ELR (cell line): Measurements from ENCODE around the gene TMEM259.

Experiments
- DNase-seq: peaks from one replicate; pipeline ENCODE4 v3.0.0-alpha.2; 2015; ENCODE audit warnings: low read depth

TMEM259 gene

DNA sequence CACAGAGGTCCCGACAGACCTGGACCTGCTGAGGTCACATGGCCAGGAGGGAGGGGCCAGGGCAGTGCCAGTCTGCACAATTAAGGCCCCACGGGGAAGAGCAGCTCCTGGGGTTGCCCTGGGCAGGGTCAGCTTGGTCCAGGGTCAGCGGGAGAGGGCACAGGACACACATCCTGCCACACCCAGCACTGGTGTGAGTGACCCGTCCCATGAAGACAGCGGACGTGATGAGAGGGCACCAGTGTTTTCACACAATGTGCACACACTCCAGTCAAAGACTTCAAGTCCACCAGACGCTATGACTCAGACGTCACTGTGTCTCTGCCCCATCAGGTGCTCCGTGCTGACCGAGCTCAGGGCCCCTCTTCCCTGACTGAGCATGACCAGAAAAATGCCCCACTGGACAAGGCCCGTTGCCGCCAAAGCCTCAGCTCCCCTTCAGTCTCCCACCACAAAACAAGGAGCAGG, 4.2 kb downstream of the TMEM259 start:
- peak; percentile 84 for DNase-seq

DNA sequence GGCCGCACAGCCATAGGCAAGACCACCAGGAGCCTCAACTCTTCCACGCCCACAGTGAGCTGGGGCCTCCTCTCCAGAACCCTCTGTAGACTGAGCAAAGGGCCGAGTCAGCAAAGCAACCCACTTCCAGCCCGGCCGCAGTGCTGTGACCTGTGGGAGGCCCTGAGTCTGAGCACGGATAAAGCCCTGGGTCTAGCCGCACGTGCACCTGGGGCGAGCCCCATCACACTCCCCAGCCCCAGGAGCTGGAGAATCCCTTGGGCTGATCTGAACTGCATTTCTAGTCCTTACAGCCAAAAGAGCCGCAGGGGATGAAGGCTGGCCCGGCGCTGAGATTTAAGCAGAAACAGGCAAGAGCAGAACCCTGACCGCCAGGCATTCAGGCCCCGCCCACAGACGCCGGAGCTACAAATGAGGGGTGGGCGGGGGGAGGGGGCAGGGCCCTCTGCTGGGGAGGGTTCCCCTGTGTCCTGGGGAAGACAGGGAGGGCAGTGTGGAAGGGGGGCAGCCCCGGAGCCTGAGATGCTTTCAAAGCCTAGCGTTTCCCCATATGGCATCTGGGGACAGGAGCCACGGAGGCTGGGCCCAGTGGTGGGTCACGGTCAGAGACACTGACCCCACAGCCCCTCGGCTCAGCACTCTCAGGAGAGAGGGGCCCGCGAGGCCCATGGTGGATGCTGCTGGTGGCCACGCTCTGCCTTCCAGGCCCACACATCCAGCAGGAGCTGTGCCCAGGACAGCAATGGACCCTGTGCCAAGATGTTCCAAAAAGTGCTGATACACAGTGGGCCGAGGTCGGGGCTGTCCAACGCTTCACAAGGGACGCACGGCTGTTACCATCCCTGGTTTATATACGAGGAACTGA, 4.9 kb downstream of the TMEM259 start:
- DNase-seq: no peak

DNA sequence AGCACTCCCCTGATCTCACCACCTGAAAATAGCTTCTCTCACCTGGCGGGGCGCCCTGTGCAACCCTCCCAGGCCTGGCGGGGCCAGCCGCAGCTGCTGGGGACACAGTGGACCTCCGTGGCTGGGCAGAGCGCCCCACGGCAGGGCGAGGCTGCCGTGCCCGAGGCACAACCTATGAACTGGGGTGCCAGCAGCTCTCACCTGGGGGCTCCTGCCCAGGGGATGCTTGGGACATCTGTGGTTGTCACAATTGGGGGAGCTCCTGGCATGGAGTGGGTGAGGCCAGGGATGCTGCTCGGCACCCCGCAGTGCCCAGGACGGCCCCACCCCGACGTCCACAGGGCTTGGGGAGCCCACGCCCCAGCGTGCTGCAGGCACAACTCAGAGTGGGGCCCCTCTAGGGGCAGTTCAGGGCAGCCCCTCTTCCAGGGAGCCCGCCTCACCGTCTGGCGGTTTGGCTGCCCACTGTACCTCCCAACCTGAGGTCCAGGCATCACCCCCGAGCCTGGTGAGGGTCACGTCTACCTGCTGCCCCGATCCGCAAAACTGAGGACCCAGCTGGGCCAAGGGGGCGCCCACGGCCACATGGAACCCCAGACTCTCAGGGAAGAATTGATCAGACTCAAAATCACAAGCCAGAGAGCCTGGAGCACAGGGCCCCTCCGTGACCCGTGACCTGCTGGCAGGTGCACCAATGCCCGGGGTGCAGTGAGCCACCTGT, 5.7 kb downstream of the TMEM259 start:
- no peak for DNase-seq

DNA sequence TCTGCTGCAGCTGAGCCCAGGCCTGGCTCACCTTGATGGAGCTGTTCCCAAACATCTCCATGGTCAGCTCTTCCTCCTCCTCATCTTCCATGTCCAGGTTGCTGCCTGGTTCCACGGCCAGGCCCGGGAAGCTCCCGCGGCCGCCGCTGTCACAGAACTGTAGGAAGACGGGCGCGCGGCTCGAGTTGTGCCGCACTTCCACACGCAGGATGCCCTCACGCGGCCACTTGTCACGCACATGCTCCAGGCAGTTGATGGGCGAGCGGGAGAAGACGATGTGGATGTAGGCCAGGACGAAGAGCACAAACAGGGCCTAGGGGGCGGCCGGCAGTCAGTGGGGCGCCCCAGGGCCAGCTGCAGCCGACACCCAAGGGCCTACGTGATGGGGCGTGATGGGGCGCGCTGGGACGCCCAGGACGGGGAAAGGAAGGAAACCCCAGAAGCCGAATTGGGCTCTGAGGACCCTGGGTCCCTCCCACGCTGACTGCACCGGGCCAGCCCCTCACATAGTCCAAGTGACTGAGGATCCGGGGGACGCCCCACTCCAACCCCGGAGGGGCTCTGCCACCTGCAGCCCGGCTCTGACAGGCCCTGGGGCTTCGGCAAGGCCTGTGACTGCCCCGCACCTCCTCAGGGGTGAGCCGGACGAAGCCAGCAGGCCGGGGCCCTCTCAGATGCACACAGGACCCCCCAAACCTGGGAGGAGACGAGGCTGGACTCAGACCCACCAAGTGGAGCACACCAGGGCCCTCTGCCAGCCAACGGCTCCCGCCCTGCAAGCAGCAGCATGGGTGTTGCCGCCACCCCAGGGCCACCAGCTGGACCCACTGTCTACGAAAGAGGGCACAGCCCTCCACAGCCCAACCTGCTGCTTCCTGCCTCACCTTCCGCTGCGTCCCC, 6.5 kb downstream of the TMEM259 start:
- no peak for DNase-seq

DNA sequence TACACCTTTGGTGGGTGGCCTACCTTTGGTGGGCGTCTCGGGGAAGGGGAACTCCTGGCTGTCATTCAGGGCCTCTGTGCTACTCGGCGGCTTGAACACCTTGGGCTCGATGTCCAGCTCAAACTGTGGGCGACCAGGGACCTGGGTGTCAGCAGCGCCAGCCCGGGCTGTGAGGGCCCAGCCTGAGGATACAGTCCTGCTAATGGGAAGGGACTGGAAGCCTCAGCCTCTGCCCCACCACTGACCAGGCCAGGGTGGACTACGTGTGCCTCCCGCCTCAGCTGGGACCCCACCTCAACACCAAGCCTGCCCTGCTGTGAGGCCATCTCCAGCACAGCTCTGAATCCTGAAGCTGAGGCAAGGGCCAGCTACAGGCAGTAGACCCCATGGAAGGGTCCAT, 7.7 kb downstream of the TMEM259 start:
- DNase-seq: no peak

DNA sequence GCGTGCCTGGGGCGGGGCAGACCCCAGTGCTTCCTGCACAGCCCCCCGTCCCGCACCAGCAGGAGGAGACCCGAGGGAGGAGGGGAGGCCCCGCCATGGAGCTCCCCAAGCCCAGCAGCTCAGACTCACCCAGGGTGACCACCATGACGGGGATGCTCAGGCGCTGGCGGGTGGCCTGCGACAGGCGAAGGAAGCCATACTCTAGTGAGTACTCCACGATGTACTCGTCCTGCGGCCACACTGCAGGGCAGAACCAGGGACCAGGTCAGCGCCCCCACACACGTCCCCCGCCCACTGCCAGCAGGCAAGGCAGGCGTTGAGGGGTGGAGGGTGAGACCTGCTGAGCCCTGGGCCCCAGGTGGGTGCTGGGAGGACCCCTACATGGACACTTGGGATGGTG, 8.6 kb downstream of the TMEM259 start:
- DNase-seq: no peak

DNA sequence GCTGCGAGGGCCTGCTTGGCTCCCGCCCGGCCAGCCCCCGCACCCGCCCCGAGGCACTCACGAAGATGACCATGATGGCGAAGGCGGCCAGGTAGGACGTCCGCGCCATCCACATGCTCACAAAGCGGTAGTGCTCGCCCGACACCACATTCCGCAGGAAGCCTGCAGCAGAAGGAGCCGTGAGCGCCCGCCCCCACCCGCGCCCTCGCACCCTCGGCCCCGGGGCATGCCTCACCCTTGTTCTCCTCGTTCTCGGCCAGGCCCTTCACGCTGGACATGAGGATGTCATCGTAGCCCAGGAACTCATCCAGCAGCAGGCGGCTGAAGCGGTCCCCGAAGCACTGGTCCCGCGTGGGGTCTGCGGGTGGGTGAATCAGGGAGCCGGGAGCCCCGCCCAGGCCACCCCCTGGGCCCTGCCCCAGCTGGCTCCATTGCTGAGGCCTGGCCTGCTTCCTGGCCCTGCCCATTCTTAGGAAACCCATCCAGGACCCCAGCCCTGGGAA, 9.0 kb downstream of the TMEM259 start:
- DNase-seq: no peak

DNA sequence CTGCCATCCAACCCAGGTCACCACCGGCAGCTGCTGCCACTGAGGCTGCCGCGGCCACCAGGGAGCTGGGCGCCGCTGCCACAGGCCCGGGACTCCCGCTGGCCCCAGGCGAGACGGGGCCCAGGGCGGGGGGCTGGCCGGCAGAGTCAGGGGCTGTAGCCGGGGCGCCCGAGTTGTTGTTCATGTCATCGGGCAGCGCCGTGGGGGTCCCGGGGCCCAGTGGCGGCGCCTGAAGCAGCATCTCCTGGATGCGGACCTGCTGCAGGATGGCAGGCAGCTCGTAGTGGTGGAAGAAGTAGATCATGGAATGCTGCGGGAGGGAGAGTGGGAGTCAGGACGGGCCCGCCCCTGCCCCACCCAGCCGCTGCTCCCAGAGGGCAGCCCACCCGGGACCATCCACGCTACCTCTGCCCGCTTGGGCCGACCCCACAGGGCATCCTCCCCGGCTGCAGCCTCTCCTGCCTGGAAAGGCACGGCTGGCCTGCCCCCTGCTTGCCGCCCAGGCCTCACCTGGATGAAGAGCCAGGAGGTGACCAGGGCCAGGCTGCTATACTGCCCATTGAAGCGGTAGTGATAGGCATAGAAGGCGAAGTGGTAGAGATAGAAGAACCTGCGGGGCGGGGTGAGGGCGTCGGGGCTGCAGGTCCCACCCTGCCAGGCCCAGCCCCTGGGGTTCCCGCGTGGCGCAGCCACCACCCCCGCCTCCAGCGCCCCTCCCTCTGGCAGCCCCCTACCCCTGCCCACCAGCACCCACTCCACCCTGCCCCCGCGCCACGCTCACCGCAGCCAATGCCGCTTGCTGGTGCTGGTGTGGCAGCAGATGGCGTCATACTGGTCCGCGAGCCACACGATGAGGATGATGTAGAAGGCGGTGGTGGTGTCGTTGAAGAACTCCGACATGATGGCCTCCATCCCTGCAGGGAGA, 10.1 kb downstream of the TMEM259 start:
- DNase-seq: no peak

DNA sequence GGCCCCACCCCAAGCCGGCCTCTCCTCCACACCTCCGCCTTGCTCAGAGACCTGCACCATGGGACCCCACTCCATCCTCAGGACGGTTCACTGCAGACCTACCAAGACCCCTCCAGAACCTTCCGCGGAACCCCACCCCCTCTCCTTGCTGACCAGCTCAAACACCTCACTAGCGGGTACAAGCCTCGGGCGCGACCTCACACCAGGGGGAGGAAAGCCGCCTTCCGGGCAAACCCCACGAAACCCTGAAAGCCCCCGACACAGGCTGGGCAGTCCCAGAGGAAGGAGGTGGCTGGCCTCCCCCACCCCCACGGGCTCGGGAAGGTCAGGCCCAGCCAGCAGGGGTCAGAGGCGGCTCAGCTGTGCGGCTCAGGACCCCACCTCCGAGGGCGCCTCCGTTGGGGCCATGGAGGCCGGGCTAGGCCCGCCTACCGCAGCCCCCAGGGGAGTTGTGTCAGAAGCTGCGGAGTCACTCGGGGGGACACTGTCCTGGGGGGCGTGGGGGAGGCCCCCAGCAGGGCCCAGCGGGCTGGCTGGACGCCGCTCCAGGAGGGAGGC, 10.9 kb downstream of the TMEM259 start:
- DNase-seq: no peak

DNA sequence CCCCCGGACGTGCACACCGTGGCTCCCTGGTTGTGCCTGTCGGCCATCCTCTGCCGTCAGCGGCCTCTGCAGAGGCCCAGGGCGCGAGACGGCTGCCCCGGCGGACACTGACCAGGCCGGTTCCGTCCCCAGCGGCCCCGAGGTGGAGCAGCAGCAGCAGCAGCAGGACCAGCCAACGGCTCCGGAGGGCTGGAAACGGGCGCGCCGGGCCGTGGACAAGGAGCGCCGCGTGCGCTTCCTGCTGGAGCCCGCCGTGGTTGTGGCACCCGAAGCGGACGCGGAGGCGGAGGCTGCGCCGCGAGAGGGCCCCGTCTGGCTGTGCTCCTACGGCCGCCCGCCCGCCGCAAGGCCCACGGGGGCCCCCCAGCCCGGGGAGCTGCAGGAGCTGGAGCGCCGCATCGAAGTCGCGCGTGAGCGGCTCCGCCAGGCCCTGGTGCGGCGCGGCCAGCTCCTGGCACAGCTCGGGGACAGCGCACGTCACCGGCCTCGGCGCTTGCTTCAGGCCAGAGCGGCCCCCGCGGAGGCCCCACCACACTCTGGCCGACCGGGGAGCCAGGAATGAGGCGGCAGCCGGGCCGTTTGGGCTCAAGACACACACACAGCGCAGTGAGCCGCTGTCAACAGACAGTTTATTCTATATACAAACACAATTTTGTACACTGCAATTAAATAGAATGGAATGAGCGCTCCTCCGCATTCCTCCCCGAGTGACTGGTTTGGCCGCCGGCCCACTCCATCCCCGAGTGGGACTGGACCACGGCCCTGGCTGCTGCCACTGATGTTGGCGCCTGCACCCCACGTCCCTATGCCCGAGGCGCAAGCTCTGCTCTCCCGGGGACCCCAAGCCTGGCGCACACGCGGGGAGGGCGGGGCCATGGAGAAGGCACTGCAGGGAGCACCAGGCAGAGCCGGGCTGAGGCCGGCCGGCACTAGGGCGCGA, 11.6 kb downstream of the TMEM259 start:
- no peak for DNase-seq

DNA sequence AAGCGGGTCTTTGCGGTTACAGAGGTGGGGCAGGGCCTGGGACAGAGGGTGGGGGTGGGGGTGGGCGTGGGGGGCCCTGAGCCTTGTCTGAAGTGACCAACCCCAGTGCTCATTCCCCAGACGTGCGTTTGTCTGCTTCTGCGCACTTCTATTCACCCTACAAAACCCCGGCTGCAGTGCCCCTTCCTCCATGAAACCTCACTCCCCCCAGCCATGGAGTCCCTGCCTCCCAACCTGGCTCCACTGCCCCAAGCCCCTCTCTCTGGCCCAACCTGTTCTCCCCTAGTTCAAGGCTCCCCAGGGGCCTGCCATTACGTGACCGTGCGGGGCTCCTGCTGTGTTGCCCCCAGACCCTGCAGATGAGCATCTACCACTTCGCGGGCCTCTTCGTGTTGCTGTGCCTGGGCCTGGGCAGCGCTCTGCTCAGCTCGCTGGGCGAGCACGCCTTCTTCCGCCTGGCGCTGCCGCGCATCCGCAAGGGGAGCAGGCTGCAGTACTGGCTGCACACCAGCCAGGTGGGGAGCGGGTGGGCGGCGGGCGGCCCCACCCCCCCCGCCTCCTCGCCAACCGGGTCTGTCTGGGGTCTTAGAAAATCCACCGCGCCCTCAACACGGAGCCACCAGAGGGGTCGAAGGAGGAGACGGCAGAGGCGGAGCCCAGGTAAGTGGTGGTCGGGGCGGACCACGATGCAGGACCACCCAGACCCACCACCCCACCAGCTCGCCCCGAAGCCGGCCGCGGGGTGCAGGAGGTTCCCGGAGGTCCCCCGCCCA, 12.5 kb downstream of the TMEM259 start:
- no peak for DNase-seq

DNA sequence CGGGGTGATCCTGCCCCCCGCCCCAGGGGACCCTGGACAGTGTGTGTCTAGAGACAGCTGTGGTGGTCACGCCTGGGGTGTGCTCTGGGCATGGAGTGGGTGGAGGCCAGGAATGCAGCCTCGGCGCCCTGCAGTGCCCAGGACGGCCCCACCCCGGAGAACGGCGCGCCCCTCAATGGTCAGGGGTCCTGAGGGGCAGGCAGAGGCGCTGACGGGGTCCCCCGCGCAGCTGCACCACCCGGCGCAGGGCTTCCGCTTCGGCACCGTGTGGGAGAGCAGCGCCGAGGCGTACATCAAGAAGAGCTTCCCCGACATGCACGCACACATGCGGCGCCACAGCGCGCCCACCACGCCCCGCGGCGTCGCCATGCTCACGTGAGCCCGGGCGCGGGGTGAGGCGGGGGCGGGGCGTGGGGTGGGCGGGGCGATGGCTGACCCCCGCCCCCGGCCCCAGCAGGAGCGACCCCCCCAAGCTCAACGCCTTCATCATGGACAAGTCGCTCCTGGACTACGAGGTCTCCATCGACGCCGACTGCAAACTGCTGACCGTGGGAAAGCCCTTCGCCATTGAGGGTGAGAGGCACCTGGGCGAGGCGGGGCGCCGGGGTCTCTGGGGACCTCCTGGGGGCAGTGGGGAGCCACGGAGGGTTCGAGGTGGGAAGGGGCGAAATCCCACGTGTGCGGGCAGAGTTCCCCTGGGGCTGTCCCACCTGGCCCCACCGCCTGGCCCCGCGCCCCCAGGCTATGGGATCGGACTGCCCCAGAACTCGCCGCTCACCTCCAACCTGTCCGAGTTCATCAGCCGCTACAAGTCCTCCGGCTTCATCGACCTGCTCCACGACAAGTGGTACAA, 13.3 kb downstream of the TMEM259 start:
- no peak for DNase-seq

DNA sequence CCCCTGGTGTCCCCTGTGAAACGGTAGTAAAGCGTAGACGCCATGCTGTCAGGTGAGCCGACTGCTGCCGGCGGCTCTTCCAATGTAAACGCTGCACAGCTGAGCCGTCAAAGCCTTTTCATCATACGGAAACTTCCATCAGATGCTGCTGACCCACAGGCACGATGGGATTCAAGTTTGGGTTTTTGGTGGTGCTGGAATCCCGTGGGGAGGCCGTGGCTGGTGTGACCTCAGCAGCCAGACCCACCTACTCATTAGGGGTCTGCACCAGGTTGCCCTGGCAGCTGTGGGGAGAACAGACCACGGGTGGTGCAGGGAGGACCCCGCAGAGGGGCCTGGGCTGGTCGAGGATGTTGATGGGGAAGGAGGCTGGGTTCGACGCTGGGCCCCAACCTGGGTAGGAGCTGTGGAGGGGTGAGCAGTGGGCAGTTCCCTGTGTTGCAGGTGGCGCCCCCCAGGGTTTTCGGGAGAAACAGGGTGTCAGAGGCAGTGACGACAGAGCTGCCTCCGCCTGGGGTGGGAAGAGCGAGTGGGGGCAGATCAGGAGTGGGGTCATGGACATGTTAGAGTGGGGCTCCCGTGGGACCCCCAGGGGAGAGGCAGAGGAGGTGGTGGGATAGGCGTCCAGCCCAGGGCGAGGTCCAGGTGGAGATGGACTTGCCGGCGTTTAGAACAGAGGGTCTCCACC, 14.1 kb downstream of the TMEM259 start:
- DNase-seq: no peak

DNA sequence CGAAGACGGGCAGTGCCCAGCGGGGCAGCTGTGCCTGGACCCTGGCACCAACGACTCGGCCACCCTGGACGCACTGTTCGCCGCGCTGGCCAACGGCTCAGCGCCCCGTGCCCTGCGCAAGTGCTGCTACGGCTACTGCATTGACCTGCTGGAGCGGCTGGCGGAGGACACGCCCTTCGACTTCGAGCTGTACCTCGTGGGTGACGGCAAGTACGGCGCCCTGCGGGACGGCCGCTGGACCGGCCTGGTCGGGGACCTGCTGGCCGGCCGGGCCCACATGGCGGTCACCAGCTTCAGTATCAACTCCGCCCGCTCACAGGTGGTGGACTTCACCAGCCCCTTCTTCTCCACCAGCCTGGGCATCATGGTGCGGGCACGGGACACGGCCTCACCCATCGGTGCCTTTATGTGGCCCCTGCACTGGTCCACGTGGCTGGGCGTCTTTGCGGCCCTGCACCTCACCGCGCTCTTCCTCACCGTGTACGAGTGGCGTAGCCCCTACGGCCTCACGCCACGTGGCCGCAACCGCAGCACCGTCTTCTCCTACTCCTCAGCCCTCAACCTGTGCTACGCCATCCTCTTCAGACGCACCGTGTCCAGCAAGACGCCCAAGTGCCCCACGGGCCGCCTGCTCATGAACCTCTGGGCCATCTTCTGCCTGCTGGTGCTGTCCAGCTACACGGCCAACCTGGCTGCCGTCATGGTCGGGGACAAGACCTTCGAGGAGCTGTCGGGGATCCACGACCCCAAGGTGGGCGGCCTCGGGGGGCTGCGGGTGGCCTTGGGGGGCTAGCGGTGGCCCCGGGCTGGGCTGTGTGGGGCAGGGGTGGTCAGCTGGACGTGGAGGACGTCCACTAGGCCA, 15.9 kb downstream of the TMEM259 start:
- no peak for DNase-seq

DNA sequence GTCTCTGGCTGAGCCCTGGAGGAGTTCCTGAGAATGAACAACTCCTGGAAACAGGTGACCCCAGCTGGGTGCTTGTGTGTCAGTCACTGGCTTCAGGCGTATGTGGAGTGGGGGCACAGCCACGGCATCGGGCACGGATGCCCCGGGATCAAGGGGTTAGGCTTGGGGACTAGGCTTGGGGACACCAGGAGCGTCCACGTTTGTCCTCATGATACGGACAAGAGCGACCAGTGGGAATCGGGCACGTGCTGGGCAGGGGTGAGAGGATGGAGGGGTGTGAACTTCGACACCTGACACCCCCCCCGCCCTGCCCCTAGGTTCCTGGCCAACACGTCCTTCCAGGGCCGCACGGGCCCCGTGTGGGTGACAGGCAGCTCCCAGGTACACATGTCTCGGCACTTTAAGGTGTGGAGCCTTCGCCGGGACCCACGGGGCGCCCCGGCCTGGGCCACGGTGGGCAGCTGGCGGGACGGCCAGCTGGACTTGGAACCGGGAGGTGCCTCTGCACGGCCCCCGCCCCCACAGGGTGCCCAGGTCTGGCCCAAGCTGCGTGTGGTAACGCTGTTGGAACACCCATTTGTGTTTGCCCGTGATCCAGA, 16.6 kb downstream of the TMEM259 start:
- DNase-seq: no peak

DNA sequence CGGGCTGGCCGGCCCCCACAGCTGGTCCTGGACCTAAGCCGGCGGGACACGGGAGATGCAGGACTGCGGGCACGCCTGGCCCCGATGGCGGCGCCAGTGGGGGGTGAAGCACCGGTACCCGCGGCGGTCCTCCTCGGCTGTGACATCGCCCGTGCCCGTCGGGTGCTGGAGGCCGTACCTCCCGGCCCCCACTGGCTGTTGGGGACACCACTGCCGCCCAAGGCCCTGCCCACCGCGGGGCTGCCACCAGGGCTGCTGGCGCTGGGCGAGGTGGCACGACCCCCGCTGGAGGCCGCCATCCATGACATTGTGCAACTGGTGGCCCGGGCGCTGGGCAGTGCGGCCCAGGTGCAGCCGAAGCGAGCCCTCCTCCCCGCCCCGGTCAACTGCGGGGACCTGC, 17.6 kb downstream of the TMEM259 start:
- no peak for DNase-seq
